H1 (cell line): Measurements from ENCODE around the gene HOXB4.

Source experiments
- CTCF ChIP-seq, 3 experiments: IDR thresholded peaks; 1 replicate in 2 of 3; 2 replicates in 1 of 3; pipeline versions ENCODE4 v1.5.1 to v1.6.1; 2011; ENCODE audit warnings: low read length in 3 of 3, mild to moderate bottlenecking in 3 of 3, inconsistent platforms in 2 of 3, low read depth in 1 of 3, moderate library complexity in 1 of 3; ENCODE audit not compliant: insufficient read depth in 1 of 3; ENCODE audit errors: control extremely low read depth in 1 of 3
- JUND ChIP-seq: IDR thresholded peaks from 2 replicates; pipeline ENCODE4 v1.6.1; 2011; ENCODE audit warnings: mild to moderate bottlenecking, improper control_type of control experiment, low read length
- YY1 ChIP-seq: IDR thresholded peaks from 2 replicates; pipeline ENCODE4 v1.6.1; 2011; ENCODE audit warnings: low read depth, mild to moderate bottlenecking, low read length

GRCh38 chr17:48567209-48567608 lies 10.9 kb downstream of the HOXB4 start:
- TF ChIP-seq YY1 (no peak), CTCF (IDR thresholded peaks at IDR 0.05; ENCODE audit: control extremely low read depth in 1 of 3, insufficient read depth in 1 of 3, low read depth in 1 of 3, low read length in 3 of 3) (no peak), JUND (no peak)
